Upper lobe of left lung (tissue), 4 donors: ENCODE results near the gene GCNT4.

Experiments used
- EP300 ChIP-seq, 4 donors: sonication (generic); formaldehyde crosslinking; IDR thresholded peaks; one replicate each; pipeline ENCODE4 v1.5.1; 2017; ENCODE audit warnings: antibody characterized with exemption in 4 of 4, control low read depth in 2 of 4
- POLR2A ChIP-seq, 4 donors: fragments of 450-650 bp; IDR thresholded peaks; one replicate each; pipeline ENCODE4 v1.5.1; 2016 to 2017; ENCODE audit warnings: antibody characterized with exemption in 4 of 4, mild to moderate bottlenecking in 2 of 4
- TF ChIP-seq, protein P1 (sequence below), 6 experiments: fragments of 450-650 bp in 4 of 6; fragments of 200-600 bp in 2 of 6; sonication (generic) in 2 of 6; IDR thresholded peaks; one replicate each; pipeline ENCODE4 v1.5.1; 2016 to 2019; ENCODE audit warnings: antibody characterized with exemption in 6 of 6

DNA sequence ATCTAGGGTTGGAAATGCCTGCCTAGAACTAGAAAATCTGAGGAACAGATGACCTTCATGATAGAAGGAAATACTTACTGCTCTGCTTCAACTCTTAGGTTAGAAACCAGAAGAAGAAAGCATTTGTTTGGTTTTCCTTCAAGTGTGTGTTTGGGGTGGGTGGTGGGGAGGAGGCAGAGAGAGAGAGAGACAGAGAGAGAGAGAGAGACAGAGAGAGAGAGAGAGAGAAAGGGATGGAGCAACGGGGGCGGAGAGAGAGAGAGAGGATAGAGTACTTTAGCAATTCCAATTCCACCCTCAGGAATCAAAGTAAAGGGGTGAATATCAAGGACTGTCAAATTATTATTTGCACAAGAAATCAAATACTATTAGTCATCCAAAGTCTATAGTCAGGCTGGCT lies 29.2 kb upstream of the GCNT4 start:
- TF ChIP-seq, protein P1, sequence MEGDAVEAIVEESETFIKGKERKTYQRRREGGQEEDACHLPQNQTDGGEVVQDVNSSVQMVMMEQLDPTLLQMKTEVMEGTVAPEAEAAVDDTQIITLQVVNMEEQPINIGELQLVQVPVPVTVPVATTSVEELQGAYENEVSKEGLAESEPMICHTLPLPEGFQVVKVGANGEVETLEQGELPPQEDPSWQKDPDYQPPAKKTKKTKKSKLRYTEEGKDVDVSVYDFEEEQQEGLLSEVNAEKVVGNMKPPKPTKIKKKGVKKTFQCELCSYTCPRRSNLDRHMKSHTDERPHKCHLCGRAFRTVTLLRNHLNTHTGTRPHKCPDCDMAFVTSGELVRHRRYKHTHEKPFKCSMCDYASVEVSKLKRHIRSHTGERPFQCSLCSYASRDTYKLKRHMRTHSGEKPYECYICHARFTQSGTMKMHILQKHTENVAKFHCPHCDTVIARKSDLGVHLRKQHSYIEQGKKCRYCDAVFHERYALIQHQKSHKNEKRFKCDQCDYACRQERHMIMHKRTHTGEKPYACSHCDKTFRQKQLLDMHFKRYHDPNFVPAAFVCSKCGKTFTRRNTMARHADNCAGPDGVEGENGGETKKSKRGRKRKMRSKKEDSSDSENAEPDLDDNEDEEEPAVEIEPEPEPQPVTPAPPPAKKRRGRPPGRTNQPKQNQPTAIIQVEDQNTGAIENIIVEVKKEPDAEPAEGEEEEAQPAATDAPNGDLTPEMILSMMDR (IDR thresholded peaks at IDR 0.05) = no peak
- no peak for TF ChIP-seq POLR2A (IDR thresholded peaks at IDR 0.05)
- no peak for TF ChIP-seq EP300 (IDR thresholded peaks at IDR 0.05)
